Ammon's horn (tissue), 1 donor: ENCODE results near the gene SLC46A2.

Experiments
- DNase-seq: peaks from one replicate; pipeline ENCODE4 v3.0.0-alpha.2; 2016; ENCODE audit warnings: low spot score

SLC46A2 gene

DNA sequence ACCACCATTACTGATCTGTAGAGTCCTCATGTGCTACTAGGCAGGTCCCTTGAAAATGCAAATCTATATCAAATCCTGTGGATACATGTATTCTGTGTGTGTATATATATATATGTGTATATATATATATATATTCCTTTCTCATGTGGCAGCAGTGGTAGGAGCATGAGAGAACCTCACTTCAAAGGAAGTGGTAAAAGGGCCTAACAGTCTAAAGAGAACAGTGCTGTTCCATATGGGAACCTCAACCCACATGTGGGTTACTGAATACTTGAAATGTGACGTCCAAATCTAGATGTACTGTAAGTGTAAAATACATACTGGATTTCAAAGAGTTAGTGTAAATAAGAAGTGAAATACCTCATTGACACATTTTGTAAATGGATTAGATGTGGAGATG lies 5.4 kb downstream of the SLC46A2 start:
- DNase-seq = no peak

DNA sequence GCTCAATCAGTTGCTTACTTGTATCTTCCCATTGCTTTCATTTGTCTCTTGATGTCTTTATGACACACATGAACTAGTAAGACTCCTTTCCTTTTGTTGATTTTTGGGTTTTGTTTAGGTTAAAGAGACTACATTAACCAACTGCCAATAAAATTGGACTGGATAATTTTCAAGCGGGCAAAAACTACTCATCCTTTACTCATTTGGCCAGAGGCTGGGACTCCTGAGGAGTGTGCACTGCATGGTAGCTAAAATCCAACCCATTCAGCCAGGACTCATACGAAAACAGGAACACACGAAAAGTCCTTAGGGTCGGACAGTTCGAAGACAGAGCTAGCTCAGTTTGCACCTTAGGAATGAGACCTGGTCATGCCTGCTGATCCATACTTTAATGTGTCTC lies 6.0 kb downstream of the SLC46A2 start:
- no peak for DNase-seq

DNA sequence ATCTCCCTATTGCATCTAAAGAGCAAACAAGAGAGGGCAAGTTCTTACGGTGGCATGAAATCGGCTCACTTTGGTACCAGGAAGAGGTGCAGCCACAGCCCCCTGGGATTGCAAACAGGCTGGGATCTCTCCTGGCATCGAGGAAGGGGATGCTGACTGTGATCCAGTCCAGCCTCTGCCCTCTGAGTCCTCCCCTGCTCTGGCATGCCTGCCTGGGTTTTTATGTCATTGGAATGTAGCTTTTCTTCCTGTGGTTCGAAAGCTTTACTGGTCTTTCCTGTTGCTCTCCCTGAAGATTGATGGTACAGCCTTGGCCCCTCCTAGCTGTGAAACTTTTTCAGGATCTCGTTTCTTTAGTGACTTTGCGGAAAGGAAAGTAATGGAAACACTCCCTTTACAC lies 6.6 kb downstream of the SLC46A2 start:
- no peak for DNase-seq

DNA sequence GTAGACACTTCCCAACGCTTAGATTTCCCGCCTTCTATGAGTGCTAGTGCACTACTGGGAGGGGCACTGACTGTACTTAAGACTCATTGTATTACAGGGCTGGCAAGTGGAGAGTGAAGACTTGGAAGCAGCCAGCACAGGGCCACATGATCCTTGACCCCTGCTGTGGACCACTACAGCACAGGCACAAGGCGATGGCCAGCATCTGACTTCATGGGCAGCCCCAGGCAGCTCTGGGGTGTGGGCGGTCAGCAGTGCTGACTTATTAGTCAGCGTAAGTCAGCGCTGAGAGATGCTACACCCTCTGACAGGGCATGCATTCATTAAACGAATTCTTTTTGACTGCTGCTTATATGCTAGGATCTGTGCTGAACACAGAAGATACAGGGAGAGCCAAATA lies 9.3 kb downstream of the SLC46A2 start:
- no peak for DNase-seq

DNA sequence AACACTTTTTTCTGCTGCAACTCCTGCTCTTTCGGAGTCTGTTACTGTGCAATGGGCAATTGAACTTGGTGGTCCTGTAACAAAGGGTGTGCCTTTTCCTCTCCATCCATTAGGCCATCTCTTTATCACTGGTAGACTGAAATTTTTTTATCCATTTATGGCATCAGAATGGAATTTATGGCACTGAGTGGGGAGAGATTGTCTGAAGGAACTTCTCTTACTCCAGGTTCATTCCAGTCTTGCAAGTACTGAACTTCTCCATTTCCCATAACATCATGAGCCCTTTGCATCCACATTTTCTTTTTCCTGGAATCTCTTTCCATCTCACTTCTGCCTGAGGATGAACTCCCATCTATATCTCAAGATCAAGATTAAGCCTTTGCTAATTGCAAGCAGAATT lies 10.0 kb downstream of the SLC46A2 start:
- no peak for DNase-seq

DNA sequence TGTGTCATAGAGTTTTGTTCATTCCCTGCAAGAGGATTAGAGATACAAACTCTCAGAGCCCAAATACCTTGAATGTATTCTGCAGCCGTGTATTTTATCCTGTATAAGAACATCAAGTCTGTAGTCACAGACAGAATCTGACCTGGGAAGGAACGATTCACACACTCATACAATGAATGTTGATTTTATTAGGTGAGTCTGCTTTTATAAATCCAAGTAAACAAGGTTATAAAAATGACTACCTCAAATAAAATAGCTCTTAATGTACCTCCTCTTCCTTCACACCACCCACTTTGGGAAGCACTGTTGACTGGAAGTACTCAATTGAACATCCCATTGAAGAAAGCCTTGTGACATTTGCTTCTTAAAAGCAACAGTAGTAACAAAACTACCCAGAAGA lies 11.9 kb downstream of the SLC46A2 start:
- DNase-seq = no peak

DNA sequence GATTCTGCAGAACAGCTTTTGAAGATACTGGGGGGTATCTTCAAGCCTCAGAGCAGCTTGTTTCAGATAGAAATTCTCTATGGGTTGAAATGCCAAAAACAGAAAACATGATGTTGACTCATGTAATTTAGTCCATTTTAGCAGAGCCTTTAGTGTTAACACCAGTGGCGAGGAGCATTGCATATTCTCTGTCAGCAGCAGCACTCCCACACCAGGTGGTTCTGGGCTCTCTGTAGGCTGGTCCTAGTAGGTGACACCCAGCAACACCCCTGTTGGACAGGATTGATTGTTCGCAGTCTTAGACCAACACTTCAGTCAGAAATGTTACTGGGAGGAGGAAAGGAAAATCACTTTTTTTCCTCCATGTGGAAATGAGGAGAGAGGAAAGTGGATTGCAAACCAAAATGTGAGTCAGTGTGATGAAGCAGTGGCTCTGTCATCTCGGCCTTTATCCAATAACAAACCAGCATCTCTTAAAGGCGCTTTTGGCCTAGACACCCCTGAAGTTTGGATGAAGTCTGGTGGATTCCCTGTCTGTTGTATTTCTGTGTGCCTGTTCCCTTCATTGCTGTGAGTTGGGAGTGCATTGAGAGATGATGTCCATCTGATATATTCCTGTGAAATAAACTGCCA lies 16.8 kb downstream of the SLC46A2 start:
- no peak for DNase-seq

DNA sequence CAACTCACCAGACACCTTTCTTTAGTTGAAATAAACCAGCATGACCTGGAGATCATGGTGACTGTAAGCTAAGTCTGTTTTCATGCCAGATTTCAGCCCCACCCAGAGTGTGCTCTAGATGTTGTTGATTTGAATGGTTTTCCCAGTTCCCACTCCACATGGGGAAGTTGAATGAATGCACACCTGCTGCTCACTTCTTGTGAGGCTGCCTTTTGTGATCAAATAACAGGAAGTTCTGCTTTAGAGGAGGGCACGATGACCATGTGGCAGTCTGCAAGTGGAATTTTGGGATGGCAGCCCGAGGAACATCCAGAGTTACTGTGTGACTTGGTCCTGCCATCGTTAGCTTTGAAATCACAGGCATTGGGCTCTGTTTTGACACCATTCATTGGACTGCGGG lies 18.7 kb downstream of the SLC46A2 start:
- DNase-seq = no peak

DNA sequence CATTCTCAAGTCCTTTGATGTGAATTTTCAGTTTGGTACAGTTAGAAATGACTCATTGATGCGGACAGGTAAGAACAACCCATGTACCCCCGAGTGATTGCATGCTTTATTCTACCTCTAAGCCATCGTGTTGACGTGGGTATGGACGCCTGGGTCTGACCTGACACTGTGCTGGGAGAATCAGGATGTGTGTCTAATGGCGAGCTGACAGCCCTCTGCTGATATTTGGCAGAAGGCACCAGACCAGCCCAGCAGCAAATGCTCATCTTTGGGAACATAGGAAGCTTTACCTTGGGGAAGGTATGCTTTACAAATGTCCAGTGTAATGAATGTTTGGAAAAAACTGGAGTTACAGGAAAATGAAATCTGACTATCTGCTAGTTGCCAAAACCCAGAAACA lies 20.1 kb downstream of the SLC46A2 start:
- no peak for DNase-seq

DNA sequence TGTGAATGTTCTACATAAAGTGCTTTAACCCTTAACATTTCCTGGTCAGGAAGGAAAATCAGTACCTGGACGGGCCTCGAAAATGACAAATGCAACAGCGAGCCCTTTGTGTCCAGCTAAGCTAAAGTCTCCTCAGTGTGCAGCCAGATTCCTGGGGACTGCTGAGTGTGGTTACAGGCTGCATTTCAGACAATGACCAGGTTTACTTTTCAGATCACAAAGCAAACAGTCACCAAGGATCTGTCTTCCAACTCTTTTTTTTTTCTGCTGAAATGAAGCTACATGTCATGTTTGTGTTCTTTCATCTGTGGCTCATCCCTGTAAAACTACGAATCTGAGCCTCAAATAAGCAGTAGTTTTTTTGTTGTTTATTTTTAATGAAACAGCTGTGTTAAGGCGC lies 20.8 kb downstream of the SLC46A2 start:
- no peak for DNase-seq

DNA sequence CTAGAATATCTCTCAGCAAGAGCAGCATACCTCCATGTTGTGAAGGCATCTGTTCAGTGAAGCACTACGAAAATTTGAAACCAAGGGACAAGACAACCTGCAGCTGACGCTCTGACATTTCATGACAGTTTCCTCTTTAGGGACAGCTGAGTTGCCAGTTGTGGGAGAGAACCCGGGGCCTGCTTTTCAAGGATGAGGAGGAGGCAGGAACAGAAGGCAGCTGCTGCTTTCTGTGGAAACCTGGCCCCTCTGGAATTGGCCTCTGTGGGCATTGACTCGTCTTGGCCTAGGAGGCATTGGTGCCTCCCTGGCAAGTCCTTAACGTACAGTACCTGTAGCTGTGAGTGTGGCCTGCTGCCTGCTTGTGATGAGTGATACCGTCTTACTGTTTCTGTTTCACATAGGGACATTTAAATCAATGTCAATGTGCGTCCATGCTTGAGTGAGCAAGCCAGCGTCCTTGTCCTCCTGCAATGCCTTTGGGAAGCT lies 21.6 kb downstream of the SLC46A2 start:
- no peak for DNase-seq

DNA sequence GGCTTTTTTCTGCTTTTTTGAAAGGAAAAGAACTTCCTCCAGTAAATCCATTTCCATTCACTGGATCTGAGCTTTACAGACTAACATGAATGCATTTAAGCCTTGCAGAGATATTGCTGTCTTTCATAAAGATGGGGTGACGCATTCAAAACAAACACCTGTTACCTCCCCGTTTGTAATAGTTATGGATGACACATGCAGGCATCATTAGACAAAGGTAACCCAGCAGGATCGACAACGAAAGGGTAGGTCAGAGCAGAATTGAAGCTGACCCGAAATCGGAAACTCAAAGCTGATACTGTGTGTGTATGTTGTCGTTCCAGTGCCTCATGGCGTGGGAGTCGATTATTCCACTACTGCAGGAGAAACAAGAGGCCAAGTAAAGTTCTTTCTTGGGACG lies 22.2 kb downstream of the SLC46A2 start:
- DNase-seq = no peak

DNA sequence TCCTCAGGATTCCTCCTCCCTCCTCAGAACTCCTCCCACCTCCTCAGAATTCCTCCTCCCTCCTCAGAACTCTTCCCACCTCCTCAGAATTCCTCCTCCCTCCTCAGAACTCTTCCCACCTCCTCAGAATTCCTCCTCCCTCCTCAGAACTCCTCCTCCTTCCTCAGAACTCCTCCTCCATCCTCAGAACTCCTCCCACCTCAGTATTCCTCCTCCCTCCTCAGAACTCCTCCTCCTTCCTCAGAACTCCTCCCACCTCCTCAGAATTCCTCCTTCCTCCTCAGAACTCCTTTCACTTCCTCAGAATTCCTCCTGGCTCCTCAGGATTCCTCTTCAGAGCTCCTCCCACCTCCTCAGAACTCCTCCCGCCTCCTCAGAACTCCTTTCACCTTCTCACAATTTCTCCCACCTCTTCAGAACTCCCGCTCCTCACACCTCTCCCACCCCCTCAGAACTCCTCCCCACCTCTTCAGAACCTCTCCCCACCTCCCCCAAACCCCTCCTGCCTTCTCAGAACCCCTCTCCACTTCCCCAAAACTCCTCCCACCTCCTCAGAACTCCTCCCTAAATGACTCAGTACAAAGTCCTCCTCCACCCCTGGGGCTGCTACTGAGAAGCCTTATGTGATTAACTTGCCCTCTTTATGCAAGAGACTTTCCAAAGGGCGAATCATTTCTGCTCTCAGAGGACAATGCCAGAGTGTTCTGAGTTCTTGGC lies 23.2 kb downstream of the SLC46A2 start:
- DNase-seq = no peak

DNA sequence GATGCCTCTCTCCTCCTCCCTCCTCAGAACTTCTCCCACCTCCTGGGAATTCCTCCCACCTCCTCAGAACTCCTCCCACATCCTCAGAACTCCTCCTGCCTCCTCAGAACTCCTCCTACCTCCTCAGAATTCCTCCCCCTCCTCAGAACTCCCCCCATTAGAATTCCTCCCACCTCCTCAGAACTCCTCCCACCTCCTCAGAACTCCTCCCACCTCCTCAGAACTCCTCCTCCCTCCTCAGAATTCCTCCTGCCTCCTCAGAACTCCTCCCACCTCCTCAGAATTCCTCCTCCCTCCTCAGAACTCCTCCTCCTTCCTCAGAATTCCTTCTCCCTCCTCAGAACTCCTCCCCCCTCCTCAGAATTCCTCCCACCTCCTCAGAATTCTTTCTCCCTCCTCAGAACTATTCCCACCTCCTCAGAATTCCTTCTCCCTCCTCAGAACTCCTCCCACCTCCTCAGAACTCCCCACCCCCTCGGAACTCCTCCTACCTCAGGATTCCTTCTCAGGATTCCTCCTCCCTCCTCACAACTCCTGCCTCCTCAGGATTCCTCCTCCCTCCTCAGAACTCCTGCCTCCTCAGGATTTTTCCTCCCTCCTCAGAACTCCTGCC lies 23.9 kb downstream of the SLC46A2 start:
- DNase-seq = no peak

DNA sequence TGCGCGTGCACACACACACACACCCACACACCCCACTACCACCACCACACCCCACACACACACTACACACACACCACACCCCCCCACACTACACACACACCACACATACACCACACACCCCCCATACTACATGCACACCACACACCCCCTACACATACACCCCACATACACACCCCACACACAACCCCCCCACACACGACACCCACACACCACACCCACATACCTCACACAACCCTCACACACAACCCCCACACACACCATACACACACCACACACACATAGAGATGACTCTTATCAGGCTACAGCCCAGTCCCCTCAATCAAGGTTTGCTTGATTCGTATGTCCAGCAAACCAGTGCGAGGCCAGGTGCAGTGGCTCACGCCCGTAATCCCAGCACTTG lies 25.7 kb downstream of the SLC46A2 start:
- DNase-seq = no peak

DNA sequence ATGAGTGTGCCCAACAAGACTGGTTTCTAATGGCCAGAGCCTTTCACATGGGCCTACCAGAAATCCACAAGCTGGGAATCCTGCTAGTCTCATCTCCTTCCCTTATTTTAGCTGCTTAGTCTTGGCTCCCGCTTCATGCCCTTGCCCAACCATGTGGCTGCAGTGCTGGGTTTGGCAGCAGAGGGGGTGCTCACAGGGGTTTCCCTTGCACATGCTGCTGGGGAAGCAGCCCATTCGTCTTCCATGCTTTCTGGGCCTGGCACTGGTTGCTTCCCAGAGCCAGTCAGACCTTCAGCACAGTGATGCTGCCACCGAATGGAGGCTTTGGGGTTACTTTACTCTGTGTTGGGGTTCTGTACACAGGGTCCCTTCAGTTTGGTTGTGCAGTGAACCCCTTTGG lies 26.3 kb downstream of the SLC46A2 start:
- DNase-seq = no peak

DNA sequence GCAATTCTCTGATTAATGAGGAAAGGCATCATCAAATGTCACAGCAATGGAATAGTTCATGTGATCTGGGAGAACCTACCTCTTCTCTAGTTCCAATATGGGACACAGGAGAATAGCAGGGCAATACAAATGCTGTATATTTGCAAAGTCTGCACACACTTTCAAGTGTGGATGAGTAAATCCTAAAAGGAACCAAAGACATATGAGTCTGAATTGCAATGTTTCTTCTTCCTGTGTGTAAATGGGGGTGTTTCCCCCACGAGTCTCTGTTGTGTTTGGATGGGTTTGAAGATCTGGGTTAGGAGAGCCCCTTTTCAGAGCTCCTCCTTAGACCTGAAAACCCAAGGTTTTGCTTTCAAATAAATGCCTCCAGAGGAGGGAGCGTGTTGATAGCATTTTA lies 26.9 kb downstream of the SLC46A2 start:
- no peak for DNase-seq

DNA sequence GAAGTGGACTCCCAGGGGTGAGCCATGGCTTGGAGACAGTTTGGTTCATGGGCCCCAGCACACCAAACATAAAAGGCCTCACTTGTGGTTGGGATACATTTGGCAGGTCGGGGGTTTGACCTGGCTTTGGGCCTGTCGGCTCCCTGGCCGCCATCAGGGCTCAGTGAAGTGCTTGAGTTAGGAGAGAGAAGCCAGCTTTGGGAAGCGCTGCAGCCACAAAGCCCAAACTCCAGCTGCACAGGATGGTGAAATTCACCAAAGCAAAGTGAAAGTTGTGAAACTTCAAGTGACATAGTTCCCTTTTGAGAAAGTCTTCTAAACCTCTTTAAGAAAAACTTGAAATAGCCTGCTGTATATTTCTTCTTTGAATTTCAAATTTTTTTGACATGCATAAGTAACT lies 27.5 kb downstream of the SLC46A2 start:
- DNase-seq = peak; percentile 48

DNA sequence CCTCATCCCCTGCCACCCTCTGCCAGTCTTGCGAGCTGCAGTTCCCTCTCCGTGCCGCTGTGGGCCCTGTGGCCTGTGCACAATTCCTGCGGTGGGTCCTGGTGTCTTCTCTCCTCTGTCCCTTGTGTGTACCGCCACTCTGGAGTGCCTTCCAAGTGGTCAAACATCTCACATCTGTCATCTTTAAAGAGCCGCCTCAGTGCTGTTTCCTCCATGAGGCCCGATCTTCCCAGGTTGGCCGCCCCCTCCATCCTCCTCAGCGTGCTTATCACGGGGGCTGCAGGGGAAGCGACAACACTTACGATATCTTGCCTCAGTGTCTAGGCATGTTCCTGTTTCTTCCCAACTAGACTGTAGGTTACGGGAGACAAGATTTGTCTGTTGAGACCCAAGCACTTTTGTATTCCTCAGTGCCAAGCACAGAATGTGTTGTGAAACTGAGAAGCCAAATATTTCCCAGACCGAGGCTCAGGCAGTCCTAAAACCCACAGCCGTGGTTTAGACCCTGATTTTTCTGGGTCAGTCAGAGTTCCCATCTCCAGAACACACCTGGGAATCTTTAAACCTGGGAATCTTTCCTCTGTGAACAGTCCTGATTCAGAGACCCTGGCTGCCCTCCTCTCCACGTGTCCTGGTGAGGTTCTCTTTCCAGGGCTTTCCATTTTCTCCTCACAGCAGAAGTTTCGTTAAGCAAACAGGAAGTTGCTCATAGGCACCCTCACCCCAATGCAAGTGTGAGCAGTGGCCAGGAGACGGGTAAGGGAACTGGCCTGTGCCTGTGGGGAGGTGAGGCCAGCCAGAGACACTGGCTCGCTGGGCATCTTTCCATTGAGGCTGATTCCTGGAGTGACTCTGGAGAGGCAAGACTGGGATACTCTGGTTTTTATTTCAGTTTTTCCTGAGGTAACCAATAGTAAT lies 28.8 kb downstream of the SLC46A2 start:
- DNase-seq = peak; percentile 59

DNA sequence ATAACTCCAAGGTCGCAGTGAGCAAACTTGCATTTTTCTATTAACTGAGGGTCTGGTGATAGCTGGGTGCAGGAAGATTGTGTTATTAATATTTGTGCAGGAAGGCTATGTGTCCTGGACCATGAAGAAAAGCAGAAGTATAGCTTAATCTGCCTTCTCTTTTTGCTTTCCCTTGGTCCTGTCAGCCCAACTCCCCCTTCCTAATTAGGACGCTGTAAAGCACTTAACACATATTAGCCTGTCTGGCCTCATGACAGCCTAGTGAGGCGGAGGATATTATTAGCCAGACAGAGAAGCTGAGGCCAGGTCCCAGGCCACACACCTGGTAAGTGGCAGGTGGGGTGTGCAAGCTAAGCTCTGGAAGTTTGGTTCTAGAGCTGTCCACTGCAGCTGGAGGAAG lies 29.5 kb downstream of the SLC46A2 start:
- DNase-seq = no peak

DNA sequence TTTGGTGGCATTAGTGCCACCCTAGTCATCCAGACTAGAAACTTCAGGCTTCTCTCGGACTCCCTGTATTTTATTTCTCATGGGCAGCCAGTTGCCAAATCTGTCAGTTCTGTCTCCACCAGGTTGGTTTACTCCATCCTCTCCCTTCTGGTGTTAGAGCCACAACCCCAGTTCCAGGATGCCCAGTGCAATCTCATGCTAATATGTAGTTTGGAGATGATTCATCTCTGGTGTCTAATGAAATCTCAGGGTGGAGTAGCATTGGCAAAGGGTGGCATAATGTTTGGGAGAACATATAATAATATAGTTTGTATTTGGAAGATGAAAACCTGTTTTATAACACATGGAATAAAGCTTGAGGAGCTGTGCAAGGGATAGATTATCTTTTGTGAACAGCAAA lies 30.2 kb downstream of the SLC46A2 start:
- DNase-seq = no peak

DNA sequence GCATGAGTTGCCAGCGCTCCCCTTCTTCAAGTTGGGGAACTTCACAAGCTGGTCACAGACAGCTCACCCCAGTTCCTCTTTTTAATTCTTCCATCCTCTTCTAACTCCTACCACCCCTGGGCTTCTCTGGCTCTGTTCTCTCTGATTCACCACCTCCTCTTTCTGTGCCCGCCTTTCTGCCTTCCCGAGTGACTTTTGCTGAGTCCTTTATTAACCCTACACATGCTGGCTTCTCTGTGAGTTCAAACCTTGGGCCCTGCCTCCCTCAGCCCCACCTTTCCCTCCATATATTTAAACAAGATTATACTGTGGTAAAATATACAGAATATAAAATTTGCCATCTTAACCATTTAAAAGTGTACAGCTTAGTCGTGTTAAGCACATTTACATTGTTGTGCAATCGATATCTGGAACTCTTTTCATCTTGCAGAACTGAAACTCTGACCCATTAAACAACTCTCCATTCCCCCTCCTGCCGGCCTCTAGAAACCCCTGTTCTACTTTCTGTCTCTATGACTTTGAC lies 32.0 kb downstream of the SLC46A2 start:
- DNase-seq = peak; percentile 60
